ENCODE results near the gene DNAJC1.
"Not testable (repeated sequence)": the region's sequence is repeated elsewhere in the genome, so short reads cannot be mapped to it uniquely, and the experiment has no call there.

Gene DNAJC1

GRCh38 chr10:21721000-21721665 lies 282.4 kb downstream of the DNAJC1 start:
- no peak for FAIRE-seq

- no peak for FAIRE-seq
Measured at GRCh38 chr10:21720090-21720489, 283.4 kb downstream of the DNAJC1 start.

- no peak for FAIRE-seq
Measured at GRCh38 chr10:21719502-21719901, 284.0 kb downstream of the DNAJC1 start.

GRCh38 chr10:21717437-21718054 lies 286.0 kb downstream of the DNAJC1 start:
- FAIRE-seq = not testable (repeated sequence)

GRCh38 chr10:21715531-21716195 lies 287.9 kb downstream of the DNAJC1 start:
- FAIRE-seq = no peak

GRCh38 chr10:21712975-21713374 lies 290.6 kb downstream of the DNAJC1 start:
- no peak for FAIRE-seq

- no peak for FAIRE-seq
Measured at GRCh38 chr10:21707498-21707897, 296.0 kb downstream of the DNAJC1 start.

Measured in G401.6 (cell line).